Measurements from ENCODE around the gene CENPF. TPM values are rescaled to one million over a fixed set of nuclear protein-coding genes. Genes with fewer than 3 reads are reported as not detected.
"Not testable (repeated sequence)": the region's sequence is repeated elsewhere in the genome, so short reads cannot be mapped to it uniquely, and the experiment has no call there.

Gene CENPF
- total RNA-seq, 1 donor from 2014 or later = 80.5 TPM

DNA sequence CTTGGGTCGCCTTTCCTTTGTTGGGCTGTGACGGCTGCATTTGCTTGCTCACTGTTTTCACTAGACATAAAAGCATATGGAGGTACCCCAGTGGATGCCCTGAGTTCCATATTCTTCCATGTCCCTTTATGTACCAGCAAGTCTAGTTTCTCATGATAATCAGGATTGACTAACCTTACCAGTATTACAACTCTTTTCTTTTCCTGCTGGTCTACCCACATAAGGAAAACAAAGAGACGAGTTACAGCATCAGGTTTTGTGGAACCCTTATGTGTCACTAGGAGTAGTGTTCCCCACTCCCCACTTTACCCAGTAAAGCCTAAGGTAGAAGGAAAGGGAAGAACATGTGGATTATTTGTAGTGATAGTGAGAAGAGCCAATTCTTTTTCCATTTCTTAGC, 16.4 kb upstream of the CENPF start:
- H3K4me3 ChIP-seq (ENCODE audit: low read depth, low read length) = no peak overlapping the region
- DNase-seq (ENCODE audit: low read depth) = no peak
- TF ChIP-seq, protein P1, sequence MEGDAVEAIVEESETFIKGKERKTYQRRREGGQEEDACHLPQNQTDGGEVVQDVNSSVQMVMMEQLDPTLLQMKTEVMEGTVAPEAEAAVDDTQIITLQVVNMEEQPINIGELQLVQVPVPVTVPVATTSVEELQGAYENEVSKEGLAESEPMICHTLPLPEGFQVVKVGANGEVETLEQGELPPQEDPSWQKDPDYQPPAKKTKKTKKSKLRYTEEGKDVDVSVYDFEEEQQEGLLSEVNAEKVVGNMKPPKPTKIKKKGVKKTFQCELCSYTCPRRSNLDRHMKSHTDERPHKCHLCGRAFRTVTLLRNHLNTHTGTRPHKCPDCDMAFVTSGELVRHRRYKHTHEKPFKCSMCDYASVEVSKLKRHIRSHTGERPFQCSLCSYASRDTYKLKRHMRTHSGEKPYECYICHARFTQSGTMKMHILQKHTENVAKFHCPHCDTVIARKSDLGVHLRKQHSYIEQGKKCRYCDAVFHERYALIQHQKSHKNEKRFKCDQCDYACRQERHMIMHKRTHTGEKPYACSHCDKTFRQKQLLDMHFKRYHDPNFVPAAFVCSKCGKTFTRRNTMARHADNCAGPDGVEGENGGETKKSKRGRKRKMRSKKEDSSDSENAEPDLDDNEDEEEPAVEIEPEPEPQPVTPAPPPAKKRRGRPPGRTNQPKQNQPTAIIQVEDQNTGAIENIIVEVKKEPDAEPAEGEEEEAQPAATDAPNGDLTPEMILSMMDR (conservative IDR thresholded peaks at IDR 0.05; ENCODE audit: low read depth, low read length) = no peak

DNA sequence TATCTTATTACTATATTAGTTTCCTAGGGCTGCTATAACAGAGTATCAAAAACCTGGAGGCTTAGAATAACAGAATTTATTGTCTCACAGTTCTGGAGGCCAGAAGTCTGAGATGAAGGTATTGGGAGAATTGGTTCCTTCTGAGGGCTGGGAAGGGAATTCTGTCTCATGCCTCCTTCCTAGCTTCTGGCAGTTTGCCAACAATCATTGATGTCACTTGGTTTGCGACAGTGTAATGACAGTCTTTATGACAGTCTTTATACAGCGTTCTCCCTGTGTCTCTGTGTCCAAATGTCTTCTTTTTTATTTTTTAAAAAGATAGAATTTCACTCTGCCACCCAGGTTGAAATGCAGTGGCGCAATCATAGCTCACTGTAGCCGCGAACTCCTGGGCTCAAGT, 15.8 kb upstream of the CENPF start:
- no peak for DNase-seq (ENCODE audit: low read depth)
- no peak overlapping the region for H3K4me3 ChIP-seq (ENCODE audit: low read depth, low read length)
- TF ChIP-seq, protein P1 (conservative IDR thresholded peaks at IDR 0.05; ENCODE audit: low read depth, low read length) = no peak

DNA sequence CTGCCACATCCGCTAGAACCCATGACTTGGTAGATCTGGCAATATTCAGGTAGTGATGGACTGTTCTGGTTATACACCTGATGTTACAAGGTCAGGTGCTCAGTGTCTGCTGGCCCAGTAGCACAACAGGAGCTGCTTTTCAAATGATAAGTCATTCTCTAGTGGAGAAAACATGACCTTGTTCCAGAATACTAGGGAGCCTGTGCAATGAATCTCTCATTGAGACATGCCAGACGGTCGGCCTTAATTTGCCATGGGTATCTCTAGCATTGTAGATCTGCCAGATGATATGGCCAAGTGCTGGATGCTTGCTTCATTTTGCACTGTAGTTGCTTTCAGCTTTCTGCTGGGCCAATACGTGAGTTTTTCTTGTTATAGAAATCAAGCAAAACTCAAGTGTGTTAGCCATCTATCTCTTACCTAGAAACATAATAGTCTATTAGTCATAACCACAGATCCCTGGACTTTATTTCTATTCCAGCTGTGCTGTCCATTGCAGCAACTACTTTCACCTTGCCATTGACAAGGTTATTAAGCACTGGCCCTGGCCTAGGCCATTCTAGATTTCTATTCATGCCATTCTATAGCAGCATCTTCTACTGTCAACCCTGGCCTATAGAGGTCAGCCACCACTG, 13.9 kb upstream of the CENPF start:
- TF ChIP-seq, protein P1 (conservative IDR thresholded peaks at IDR 0.05; ENCODE audit: low read depth, low read length) = no peak
- H3K4me3 ChIP-seq (ENCODE audit: low read depth, low read length) = no peak overlapping the region
- DNase-seq (ENCODE audit: low read depth) = no peak

DNA sequence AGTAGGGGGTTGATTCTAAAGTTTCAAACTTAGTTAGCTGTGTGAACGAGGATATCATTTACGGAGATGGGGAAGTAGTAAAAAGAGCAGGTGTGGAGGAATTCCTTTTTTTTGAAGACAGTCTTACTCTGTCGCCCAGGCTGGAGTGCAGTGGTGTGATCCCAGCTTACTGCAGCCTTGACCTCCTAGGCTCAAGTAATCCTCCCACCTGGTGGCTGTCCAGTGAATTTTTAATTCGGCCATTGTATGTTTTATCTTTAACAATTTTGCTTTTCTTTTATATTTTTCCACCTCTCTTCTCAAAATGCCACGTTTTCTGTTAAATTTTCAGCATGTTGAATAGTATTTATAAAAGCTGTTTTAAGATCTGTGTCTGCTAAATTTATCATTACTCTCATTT, 12.3 kb upstream of the CENPF start:
- DNase-seq (ENCODE audit: low read depth) = no peak
- no peak overlapping the region for H3K4me3 ChIP-seq (ENCODE audit: low read depth, low read length)
- TF ChIP-seq, protein P1 (conservative IDR thresholded peaks at IDR 0.05; ENCODE audit: low read depth, low read length) = no peak

DNA sequence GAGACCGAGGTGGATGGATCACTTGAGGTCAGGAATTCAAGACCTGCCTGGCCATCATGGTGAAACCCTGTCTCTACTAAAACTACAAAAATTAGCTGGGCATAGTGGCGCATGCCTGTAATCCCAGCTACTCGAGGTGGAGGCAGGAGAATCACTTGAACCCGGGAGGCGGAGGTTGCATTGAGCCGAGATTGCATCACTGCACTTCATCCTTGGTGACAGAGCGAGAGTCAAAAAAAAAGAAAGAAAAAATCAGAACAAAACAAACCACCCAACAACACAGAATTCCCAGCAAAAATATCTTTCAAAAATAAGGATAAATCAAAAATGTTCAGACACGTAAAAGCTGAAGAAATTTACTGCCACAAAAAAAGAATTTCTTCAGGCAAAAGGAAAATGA, 11.1 kb upstream of the CENPF start:
- not testable (repeated sequence) for DNase-seq (ENCODE audit: low read depth); H3K4me3 ChIP-seq (ENCODE audit: low read depth, low read length)

DNA sequence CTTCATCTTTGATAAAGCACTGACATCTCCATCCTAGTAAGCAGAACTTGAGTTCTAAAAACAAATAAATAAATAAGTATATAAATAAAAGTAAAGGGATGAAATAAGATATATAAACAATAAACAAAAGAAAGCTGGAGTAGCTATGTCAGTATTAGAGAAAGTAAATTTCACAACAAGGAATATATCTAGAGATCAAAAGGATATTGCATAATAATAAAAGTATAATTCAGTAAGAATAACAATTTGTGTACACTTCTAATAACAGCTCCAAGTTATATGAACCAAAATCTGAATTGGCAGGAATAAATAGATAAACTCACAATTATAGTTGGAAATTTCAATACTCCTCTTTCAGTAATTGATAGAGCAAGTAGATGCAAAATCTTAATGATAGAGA, 9.8 kb upstream of the CENPF start:
- DNase-seq (ENCODE audit: low read depth) = no peak
- H3K4me3 ChIP-seq (ENCODE audit: low read depth, low read length) = no peak overlapping the region
- TF ChIP-seq, protein P1 (conservative IDR thresholded peaks at IDR 0.05; ENCODE audit: low read depth, low read length) = no peak

DNA sequence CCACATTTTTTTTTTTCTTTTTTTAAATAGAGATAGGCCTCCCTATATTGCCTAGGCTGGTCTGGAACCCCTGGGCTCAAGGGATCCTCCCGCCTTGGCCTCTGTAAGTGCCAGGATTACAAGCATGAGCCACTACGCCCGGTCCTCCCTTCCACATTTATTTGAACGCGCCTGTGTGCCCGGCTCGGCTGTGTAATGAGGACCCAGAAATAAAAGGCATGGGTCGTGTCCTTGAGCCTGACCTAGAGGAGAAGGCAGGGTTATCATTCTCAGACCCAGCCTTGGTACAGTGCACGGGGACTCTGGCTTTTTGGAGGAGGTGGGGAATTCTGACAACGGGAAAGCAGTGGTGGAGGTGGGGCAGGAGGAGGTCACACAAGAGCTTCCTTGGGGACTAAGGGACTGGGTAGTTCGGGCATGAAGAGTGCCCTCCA, 841 bp downstream of the CENPF start:
- no peak for DNase-seq (ENCODE audit: low read depth)
- TF ChIP-seq, protein P1 (conservative IDR thresholded peaks at IDR 0.05; ENCODE audit: low read depth, low read length) = no peak
- H3K4me3 ChIP-seq (ENCODE audit: low read depth, low read length) = peak overlapping the region; percentile 88

All from epithelial cell of proximal tubule (primary cell).